Activated naive CD4-positive, alpha-beta T cell treated with anti-CD3 and anti-CD28 coated beads for 36 hours (primary cell): ENCODE results near the gene LPAR1. TPM values are rescaled to one million over a fixed set of nuclear protein-coding genes. Genes with fewer than 3 reads are reported as not detected.
"Not testable (repeated sequence)": the region's sequence is repeated elsewhere in the genome, so short reads cannot be mapped to it uniquely, and the experiment has no call there.

Source experiments
- CTCF ChIA-PET: fragments of 350-600 bp; sonication (Branson Sonifier 250); formaldehyde crosslinking; loops from one replicate; lab custom pipeline; 2021; ENCODE audit warnings: antibody characterized with exemption; lab: Charles Lee
- DNase-seq: peaks from one replicate; pipeline ENCODE4 v3.0.0-alpha.2; 2020
- H3K27ac Mint-ChIP-seq: one replicate; pipeline ENCODE4 v1.8.0; 2021; ENCODE audit warnings: mild to moderate bottlenecking, mixed read lengths
- H3K27me3 Mint-ChIP-seq: one replicate; pipeline ENCODE4 v1.8.0; 2021; ENCODE audit warnings: low read depth, mixed read lengths
- H3K36me3 Mint-ChIP-seq: one replicate; pipeline ENCODE4 v1.8.0; 2021; ENCODE audit warnings: low read depth, mixed read lengths
- H3K4me1 Mint-ChIP-seq: one replicate; pipeline ENCODE4 v1.8.0; 2021; ENCODE audit warnings: low read depth, mixed read lengths
- H3K4me3 Mint-ChIP-seq: one replicate; pipeline ENCODE4 v1.8.0; 2021; ENCODE audit warnings: mild to moderate bottlenecking, moderate library complexity, mixed read lengths
- H3K9me3 Mint-ChIP-seq: one replicate; pipeline ENCODE4 v1.8.0; 2021; ENCODE audit warnings: mixed read lengths
- intact Hi-C: fragments of 100-400 bp; cut with micrococcal nuclease; formaldehyde crosslinking; loops from one replicate; pipeline ENCODE4 v1.15.1; 2023
- total RNA-seq, 2 experiments: library from RNA; stranded (reverse); gene quantifications; one replicate each; pipeline ENCODE4 v1.2.3, GENCODE V29; 2021

LPAR1 gene
- total RNA-seq, 2 experiments from 2014 or later, result not detected

DNA sequence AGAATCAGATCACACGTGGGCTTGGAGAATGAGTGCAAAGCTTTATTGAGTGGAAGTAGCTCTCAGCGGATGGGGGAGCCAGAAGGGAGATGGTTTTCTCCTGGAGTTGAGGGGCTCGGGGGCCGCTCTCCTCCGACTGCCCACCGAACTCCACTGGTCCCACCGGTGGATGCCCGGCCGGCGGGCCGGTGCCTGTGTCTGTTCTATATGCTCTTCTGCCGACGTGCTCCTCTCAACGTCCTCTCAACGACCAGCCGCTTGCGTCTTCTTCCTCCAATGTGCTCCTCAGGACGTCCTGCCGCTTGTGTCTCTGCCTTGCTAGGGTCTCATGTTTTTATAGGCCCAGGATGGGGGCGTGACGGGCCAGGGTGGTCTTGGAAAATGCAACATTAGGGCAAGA lies 207.8 kb downstream of the LPAR1 start:
- Mint-ChIP-seq H3K4me3 (no peak overlapping the region), H3K27ac (no peak overlapping the region), H3K27me3 (no peaks in the 10 kb centered on the region), H3K9me3 (peaks cover 2% of the 10 kb centered on the region), H3K4me1 (no peaks in the 10 kb centered on the region), H3K36me3 (no peaks in the 10 kb centered on the region)
- DNase-seq, result no peak
- intact Hi-C loops, result no loop called here
- CTCF ChIA-PET, result interaction anchor here (0.5 kb wide), 1 partner anchor 40 kb away, joined by 3 read pairs; no protein-coding TSS in a partner anchor

DNA sequence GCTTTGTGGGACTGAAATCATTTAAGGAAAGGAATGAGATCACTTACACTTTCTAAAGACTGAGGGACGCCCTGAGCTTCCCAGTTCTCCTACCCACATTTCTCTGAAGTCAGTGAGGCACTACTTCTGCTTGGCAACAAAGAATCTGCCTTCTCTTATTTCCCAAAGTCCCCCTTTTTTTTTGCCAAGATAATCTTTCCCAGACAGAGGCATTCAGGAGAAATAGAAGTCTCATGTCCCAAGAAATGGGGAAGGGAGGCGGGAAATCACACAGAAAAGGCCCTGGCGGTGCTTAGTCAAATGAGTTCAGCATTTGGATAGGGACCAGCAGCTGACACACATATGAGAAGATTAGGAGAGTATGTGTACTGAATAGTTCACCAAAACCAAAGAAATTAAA lies 210.0 kb downstream of the LPAR1 start:
- Mint-ChIP-seq H3K36me3 (no peaks in the 10 kb centered on the region), H3K9me3 (no peaks in the 10 kb centered on the region), H3K27me3 (no peaks in the 10 kb centered on the region), H3K4me1 (no peaks in the 10 kb centered on the region), H3K4me3 (no peak overlapping the region), H3K27ac (no peak overlapping the region)
- CTCF ChIA-PET, result no interaction called here
- intact Hi-C loops, result no loop called here
- DNase-seq, result no peak

DNA sequence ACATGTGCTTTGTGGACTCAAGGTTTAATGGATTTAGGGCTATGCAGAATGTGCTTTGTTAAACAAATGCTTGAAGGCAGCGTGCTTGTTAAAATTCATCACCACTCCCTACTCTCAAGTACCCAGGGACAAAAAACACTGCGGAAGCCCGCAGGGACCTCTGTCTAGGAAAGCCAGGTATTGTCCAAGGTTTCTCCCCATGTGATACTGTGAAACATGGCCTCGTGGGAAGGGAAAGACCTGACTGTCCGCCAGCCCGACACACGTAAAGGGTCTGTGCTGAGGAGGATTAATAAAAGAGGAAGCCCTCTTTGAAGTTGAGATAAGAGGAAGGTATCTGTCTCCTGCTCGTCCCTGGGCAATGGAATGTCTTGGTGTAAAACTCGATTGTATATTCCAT lies 211.9 kb downstream of the LPAR1 start:
- intact Hi-C loops, H3K9me3 Mint-ChIP-seq, H3K4me1 Mint-ChIP-seq, H3K36me3 Mint-ChIP-seq, H3K27ac Mint-ChIP-seq, CTCF ChIA-PET, DNase-seq, H3K4me3 Mint-ChIP-seq, H3K27me3 Mint-ChIP-seq: not testable (repeated sequence)

- CTCF ChIA-PET, result no interaction called here
- intact Hi-C loops, result no loop called here
- no peaks in the 10 kb centered on the region for H3K9me3 Mint-ChIP-seq
These were observed 212.3 kb downstream of the LPAR1 start for GRCh38 chr9:110825950-110826349.

DNA sequence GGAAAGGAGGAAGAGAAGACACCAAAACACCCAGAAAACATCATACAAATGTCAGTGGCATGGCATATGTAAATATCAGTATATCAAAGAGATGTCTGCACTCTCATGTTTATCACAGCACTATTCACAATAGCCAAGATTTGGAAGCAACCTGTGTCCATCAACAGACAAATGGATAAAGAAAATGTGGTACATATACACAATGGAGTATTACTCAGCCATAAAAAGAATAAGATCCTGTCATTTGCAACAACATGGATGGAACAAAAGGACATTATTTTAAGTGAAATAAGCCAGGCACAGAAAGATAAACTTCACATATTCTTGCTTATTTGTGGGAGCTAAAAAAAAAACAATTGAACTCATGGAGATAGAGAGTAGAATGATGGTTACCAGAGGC lies 213.1 kb downstream of the LPAR1 start:
- H3K27me3 Mint-ChIP-seq, H3K4me3 Mint-ChIP-seq, H3K36me3 Mint-ChIP-seq, DNase-seq, intact Hi-C loops, H3K9me3 Mint-ChIP-seq, H3K4me1 Mint-ChIP-seq, H3K27ac Mint-ChIP-seq, CTCF ChIA-PET: not testable (repeated sequence)

More at GRCh38 chr9:110825950-110826349, 212.3 kb downstream of the LPAR1 start:
- Mint-ChIP-seq H3K27me3 (no peaks in the 10 kb centered on the region), H3K4me1 (no peaks in the 10 kb centered on the region), H3K36me3 (no peaks in the 10 kb centered on the region), H3K4me3 (no peak overlapping the region), H3K27ac (no peak overlapping the region)
- DNase-seq, result no peak
